HG03135 (cell line): Measurements from ENCODE around the gene HS3ST6.
"Not testable (repeated sequence)": the region's sequence is repeated elsewhere in the genome, so short reads cannot be mapped to it uniquely, and the experiment has no call there.

Source experiments
- ATAC-seq: cut with Tn5 transposase; IDR thresholded peaks from one replicate; pipeline ENCODE4 v1.9.1; 2021; ENCODE audit warnings: mild to moderate bottlenecking, moderate library complexity; ENCODE audit not compliant: unreplicated experiment

HS3ST6 gene

DNA sequence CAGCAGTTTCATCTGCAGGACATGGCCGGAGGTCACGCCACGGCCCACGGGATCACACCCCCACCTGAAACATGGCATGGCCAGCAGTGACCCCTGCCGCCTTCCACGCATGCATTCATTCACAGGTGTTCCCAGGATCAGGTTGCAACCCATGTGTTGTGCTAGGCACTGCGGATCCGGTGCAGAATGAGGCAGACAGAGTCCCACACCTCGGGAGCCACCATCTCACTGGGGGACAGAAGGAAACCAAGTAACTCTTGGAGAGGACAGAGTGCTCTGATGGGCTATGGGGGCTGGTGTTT, 29.1 kb upstream of the HS3ST6 start:
- ATAC-seq = no peak

DNA sequence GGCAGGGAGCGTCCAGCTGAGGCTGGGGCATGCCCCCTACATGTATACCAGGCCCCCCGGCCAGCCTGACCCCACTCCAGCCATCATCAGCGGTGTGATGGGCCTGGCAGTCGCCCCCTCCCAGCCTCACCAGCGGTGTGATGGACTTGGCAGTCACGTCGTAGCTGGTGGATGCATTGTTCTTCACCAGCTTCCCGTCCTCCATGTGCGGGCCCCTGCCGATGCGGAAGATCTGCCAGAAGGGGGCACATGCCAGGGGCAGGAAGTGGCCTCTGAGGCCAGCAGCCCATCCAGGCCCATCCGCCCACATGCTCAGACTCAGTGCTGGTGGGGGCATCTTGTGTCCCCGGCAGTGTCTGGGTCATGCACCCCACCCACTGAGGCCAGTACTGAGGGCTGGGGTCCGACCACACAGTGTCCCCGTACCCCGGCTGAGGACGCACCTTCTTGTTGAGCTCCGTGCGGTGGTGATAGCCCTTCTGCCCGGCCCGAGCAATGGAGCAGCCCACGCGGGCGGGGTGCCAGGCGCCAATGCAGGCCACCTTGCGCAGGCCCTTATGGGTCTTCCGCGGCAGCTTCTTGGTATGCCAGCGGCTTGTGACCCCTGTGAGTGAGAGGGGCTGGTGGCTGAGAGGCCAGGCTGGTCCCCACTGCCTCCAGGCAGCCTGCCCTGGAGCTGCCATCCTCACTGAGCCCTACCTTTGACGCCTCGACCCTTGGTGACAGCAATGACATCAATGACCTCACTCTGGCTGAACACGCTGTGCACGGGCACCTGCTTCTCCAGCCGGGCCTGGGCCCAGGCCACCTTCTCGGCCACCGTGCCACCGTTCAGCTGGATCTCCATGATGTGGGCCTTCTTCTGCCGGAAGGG, 28.5 kb upstream of the HS3ST6 start:
- no peak for ATAC-seq

- ATAC-seq = no peak
Measured at GRCh38 chr16:1945559-1946391, 27.6 kb upstream of the HS3ST6 start.

GRCh38 chr16:1944612-1945199, 26.5 kb upstream of the HS3ST6 start:
- no peak for ATAC-seq

DNA sequence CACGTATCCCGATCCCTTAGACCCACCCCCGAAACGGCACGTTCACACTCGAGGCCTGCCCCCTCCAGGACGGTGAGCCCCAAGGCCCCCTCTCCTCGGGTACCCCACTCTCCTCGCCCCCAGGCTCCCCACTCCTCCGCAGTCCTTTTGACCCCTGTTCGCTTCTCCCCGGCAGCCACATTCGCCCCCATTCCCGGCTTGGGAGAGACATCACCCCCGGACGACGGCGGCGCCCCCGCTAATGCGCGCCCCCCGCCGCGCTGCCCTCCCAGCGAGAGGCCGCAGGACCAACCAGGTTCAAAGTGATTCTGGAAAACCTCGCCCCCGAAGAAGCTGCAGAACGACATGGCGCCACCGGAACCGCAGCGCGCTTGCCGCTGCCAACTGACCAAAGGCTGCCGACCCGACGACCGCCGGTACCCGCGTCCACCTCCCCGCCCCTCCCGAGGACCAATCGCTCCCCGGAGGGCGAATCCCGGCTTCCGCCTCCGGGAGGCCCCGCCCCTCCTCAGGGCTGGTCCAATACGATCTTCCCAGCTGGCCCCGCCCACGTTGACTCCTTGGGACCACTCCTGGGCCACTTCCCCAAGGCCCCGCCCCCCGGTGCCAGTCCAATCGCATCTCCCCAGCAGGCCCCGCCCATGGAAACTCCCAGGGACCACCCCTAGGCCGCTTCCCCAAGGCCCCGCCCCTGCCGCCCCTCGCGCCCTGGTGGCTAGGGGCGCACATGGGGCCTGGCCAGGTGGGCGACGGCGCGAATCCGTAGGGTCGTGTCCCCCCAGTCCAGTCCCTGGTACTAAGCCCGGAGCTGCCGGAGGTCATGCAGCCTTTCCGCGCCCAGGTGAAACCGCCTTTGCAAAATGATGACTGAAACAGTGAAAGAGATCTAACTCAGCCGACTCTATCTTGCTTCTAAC, 24.9 kb upstream of the HS3ST6 start, which contains the start of gene MSRB1:
TSS of gene MSRB1 (minus strand) at position 390 of the 917 bp plus-strand sequence. CDS start at position 347, 43 bp downstream.
- peak; percentile 92 for ATAC-seq

DNA sequence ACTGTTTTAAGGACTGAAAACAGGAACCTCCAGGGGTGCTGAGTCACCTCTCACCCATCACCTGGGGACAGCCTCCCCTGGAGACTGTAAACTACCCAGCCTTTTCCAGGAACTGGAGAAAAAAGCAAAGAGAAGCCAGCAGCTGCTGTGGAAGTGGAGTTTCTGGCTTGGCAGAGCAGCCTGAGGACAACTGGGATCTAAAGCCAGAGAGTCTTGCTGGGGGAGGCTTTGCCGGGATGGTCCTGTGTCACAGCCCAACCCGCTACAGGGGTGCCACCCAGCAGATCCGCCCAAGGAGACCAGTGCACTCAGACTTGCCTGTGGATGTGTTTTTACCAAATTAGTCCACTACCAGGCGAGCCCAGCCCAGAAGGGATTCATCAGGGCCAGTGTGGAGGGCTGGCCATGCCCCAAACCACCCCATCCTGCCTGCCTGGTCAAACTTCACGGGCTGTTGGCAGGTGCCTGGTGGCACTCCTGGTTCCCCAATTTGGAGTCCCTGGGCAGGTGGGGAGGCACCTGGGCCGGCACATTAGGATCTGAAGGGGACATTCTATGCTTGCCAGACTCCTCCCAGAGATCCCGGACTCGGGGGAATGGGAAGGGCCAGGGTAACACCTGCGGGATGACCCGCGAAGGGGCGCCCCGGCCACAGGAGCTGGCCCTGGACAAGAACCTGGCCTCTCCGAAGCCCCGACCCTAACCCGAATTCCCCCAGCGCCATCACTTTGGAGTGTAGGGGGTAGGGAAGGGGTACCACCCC, 24.0 kb upstream of the HS3ST6 start:
- no peak for ATAC-seq

- ATAC-seq = no peak
Measured at GRCh38 chr16:1941162-1942046, 23.2 kb upstream of the HS3ST6 start.

DNA sequence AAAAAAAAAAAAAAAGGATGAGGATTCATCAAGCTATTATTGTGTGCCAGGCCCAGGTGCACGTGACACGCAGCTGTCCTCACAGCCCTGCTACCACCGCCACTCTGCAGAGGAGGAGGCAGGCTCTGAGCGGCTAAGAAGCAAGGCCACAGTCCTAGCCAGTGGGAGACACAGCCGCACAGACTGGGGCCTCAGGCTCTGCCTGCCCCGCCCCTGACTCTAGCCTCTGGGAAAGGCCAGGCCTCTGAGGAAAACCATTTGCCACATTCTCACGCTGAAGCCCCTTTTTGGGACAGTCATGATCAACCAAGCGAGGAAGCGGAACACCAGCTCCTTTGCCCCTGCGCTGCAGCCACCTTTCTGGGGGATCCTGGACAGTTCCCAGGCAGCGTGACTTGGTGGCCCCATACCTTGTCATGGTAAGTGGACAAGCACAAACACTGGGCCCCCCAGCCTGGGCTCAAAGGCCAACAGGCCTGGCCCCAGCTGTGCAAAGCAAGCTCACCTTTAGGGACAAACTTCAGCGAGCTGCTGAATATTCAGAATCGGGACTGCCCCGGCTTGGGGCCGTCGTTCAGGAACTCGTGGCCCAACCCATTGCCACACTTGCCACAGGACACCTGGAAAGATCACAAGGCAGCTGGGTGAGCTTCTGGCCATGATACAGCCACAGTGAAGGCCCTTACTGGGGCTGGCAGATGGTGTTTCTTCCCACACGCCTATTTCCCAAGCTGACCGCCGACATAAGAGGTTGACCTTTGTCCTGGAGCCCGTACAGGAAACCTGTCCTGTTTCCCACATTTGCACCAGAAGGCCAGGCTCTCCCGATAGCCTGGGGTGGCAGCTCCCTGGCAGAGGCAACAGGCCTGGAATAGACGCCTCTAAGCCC, 22.3 kb upstream of the HS3ST6 start:
- no peak for ATAC-seq

- not testable (repeated sequence) for ATAC-seq
Measured at GRCh38 chr16:1939833-1940232, 21.6 kb upstream of the HS3ST6 start.

DNA sequence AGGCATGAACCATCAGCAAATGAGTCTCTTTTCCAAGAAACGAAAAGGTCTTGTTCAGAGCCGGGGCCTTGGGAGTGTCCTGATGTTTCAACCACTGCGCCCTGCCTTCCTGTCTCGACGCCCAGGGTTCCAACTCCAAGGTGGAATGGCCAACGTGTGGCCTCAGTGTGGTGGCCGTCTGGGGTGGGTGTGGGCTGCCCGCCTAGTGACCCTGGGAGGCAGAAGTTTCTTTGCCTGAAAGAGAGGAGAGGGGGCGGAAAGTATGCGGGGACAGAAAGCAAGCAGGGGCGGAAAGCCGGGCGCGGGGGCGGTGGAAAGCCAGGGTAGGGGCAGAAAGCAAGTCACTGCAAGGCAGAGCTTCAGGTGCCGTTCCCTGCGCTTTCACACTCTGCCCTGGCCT, 20.7 kb upstream of the HS3ST6 start:
- no peak for ATAC-seq

DNA sequence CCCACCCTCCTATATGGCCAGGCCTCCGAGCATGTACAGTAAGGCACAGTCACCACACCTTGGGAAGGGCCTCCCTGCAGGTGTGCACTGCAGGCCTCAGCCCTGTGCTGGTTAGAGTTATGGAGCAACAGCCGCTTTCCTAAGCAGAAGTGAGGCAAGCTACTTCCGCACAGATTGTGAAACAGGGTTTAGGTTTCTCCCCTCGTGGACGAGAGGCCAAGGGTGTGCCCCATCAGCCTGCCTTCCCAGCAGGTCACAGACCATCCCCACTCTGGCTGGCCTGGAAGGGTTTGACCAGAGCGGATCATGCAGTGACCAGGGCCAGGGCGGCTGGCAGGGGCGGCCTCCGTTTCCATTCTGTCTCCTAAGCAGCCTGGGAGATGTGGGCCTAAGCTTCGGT, 20.1 kb upstream of the HS3ST6 start:
- no peak for ATAC-seq

GRCh38 chr16:1936945-1937479, 18.8 kb upstream of the HS3ST6 start:
- ATAC-seq = no peak

GRCh38 chr16:1933097-1933661, 15.0 kb upstream of the HS3ST6 start:
- ATAC-seq = no peak

DNA sequence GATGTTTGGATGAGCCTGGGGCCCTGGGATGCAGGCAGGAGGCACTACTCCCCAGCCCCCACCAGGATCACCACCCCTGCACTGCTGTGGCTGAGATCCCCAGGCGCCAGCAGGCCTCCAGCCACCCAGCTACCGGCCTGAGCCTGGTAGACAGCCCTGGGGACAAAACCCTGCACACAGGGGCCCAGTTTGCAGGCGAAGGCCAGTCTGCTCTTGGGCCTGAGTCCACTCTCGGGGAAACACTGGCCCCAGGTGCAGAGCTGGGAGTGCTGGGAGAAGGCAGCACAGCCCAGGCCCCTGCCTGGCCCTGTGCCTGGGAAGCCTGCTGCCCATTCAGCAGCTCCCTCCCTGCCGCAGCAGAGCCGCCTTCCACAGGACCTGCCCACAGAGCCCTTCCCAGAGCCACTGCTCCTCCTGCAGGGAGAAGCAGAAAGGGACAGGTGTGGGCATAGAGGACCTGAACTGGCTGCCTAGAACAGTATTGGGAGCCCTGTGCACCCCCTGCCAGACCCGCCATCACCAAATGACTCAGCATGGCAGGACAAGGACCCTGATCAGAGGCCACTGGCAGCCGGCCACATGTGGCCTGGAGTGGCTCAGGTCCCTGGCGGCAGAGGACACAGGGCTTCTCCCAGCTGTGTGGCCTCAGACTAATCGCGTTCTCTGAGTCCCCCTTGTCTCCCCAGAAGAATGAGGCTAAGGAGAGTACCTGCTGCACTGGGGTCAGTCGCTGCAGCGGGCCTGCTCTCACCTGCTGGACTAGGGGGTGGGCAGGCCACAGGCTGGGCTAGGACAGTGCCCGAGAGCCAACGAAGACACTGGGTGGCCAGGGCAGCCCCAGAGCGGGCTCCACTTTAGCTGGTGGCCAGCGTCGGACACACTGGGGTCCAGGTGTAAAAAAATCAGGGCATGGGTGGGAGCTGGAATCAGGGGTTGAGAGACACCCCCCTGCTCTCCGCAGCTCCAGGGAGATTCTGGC, 14.1 kb upstream of the HS3ST6 start:
- ATAC-seq = no peak

GRCh38 chr16:1930338-1930720, 12.1 kb upstream of the HS3ST6 start:
- ATAC-seq = no peak
